ENCODE results near the gene TXN. TPM values are rescaled to one million over a fixed set of nuclear protein-coding genes. Genes with fewer than 3 reads are reported as not detected.
A peak's percentile ranks its signal among the peaks of the same experiment; 100 is the strongest.
"Not testable (repeated sequence)": the region's sequence is repeated elsewhere in the genome, so short reads cannot be mapped to it uniquely, and the experiment has no call there.

Gene TXN
- total and polyA plus RNA-seq, 4 donors: 61.4 to 742 (median 326) TPM

- DNase-seq (no peak), ATAC-seq (ENCODE audit: insufficient read depth, low FRiP score) (no peak)
- WGBS, 2 donors: 80 to 86% methylated on average over 11 of the region's 11 CpGs
- Histone ChIP-seq H3K4me3 (no peak overlapping the region), H3K9me3 (ENCODE audit: control insufficient read depth in 4 of 4, insufficient read depth in 3 of 4, low read length in 3 of 4) (no peaks in the 10 kb centered on the region), H3K27me3 (ENCODE audit: control insufficient read depth in 3 of 3, insufficient read depth in 3 of 3, low read length in 2 of 3) (no peaks in the 10 kb centered on the region), H3K27ac (ENCODE audit: low read depth in 1 of 2, low read length in 1 of 2) (no peak overlapping the region), H3K36me3 (ENCODE audit: control insufficient read depth in 4 of 4, insufficient read depth in 4 of 4, low read length in 4 of 4) (no peaks in the 10 kb centered on the region), H3K9ac (ENCODE audit: insufficient read depth in 1 of 2, low read length in 2 of 2) (no peak overlapping the region), H3K4me1 (ENCODE audit: control insufficient read depth in 5 of 5, insufficient read depth in 5 of 5, low read length in 5 of 5) (peaks cover 0 to 15% (median 5%) of the 10 kb centered on the region in 5 donors)
- TF ChIP-seq, protein P1, sequence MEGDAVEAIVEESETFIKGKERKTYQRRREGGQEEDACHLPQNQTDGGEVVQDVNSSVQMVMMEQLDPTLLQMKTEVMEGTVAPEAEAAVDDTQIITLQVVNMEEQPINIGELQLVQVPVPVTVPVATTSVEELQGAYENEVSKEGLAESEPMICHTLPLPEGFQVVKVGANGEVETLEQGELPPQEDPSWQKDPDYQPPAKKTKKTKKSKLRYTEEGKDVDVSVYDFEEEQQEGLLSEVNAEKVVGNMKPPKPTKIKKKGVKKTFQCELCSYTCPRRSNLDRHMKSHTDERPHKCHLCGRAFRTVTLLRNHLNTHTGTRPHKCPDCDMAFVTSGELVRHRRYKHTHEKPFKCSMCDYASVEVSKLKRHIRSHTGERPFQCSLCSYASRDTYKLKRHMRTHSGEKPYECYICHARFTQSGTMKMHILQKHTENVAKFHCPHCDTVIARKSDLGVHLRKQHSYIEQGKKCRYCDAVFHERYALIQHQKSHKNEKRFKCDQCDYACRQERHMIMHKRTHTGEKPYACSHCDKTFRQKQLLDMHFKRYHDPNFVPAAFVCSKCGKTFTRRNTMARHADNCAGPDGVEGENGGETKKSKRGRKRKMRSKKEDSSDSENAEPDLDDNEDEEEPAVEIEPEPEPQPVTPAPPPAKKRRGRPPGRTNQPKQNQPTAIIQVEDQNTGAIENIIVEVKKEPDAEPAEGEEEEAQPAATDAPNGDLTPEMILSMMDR (IDR thresholded peaks at IDR 0.05; ENCODE audit: control extremely low read depth, extremely low read depth): no peak
Observed at GRCh38 chr9:110197330-110198187, 58.7 kb downstream of the TXN start.

DNA sequence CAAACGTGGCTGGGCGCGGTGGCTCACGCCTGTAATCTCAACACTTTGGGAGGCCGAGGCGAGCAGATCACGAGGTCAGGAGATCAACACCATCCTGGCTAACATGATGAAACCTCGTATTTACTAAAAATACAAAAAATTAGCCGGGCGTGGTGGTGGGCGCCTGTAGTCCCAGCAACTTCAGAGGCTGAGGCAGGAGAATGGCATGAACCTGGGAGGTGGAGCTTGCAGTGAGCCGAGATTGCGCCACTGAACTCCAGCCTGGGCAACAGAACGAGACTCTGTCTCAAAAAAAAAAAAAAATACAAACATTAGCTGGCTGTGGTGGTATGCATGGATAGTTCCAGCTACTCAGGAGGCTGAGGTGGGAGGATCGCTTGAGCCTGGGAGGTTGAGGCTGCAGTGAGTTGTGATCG is 60.2 kb downstream of the TXN start:
- Histone ChIP-seq H3K27ac (ENCODE audit: low read depth in 1 of 2, low read length in 1 of 2) (peak overlapping the region in 1 of 2 donors; percentile 67), H3K4me1 (ENCODE audit: control insufficient read depth in 5 of 5, insufficient read depth in 5 of 5, low read length in 5 of 5) (peaks cover 0 to 21% (median 5%) of the 10 kb centered on the region in 5 donors)
- H3K9me3 ChIP-seq (ENCODE audit: control insufficient read depth in 4 of 4, insufficient read depth in 3 of 4, low read length in 3 of 4); ATAC-seq (ENCODE audit: insufficient read depth, low FRiP score); DNase-seq; H3K4me3 ChIP-seq; H3K36me3 ChIP-seq (ENCODE audit: control insufficient read depth in 4 of 4, insufficient read depth in 4 of 4, low read length in 4 of 4); H3K9ac ChIP-seq (ENCODE audit: insufficient read depth in 1 of 2, low read length in 2 of 2); H3K27me3 ChIP-seq (ENCODE audit: control insufficient read depth in 3 of 3, insufficient read depth in 3 of 3, low read length in 2 of 3): not testable (repeated sequence)
- 82 to 84% methylated on average over 16 of the region's 16 CpGs for WGBS, 2 donors

Other genes with a start within 250 kb of the TXN start
- 10 to 100 TPM; 12.4 to 16.8 TPM for gene C9orf152, start 48.3 kb downstream of the TXN start, total RNA-seq
- 10 to 100 TPM in 1 of 2 donors, 1 to 10 TPM in 1; 4.2 to 10.1 TPM for gene C9orf152, start 48.3 kb downstream of the TXN start, polyA plus RNA-seq
- not detected for gene TXNDC8, start 81.4 kb upstream of the TXN start, total RNA-seq
- not detected for gene TXNDC8, start 81.4 kb upstream of the TXN start, polyA plus RNA-seq

Measured in lung (tissue), 12 donors.